Endodermal cell (in vitro differentiated cells): ENCODE results near the gene RAB6A. TPM values are rescaled to one million over a fixed set of nuclear protein-coding genes. Genes with fewer than 3 reads are reported as not detected.
A peak's percentile ranks its signal among the peaks of the same experiment; 100 is the strongest.

Experiments
- DNase-seq: peaks from one replicate; pipeline ENCODE4 v3.0.0-alpha.2; 2017
- H3K27ac ChIP-seq: 2 replicates; pipeline ENCODE4 v1.5.1; 2013; ENCODE audit warnings: mild to moderate bottlenecking, low read depth, low read length, moderate library complexity
- H3K27me3 ChIP-seq: 2 replicates; pipeline ENCODE4 v1.6.1; 2013; ENCODE audit warnings: mild to moderate bottlenecking, low read length, moderate library complexity; ENCODE audit not compliant: insufficient read depth, control insufficient read depth, poor library complexity, severe bottlenecking
- H3K36me3 ChIP-seq: 2 replicates; pipeline ENCODE4 v1.7.0; 2013; ENCODE audit warnings: mild to moderate bottlenecking, low read length, moderate library complexity; ENCODE audit not compliant: control insufficient read depth, insufficient read depth
- H3K4me1 ChIP-seq: one replicate; pipeline ENCODE4 v1.7.0; 2013; ENCODE audit warnings: low read length; ENCODE audit not compliant: control insufficient read depth, insufficient read depth
- H3K4me3 ChIP-seq: 2 replicates; pipeline ENCODE4 v1.5.1; 2013; ENCODE audit warnings: mild to moderate bottlenecking, low read length, moderate library complexity
- H3K9ac ChIP-seq: 2 replicates; pipeline ENCODE4 v1.6.1; 2013; ENCODE audit warnings: mild to moderate bottlenecking, low read length, moderate library complexity; ENCODE audit not compliant: poor library complexity, severe bottlenecking; ENCODE audit errors: extremely low read depth
- H3K9me3 ChIP-seq: 2 replicates; pipeline ENCODE4 v1.6.1; 2013; ENCODE audit warnings: mild to moderate bottlenecking, low read length, moderate library complexity; ENCODE audit not compliant: control insufficient read depth
- H3K27ac Mint-ChIP-seq: 2 replicates; pipeline ENCODE4 v1.8.0; 2020; ENCODE audit warnings: mixed read lengths
- H3K27me3 Mint-ChIP-seq: 2 replicates; pipeline ENCODE4 v1.8.0; 2021; ENCODE audit warnings: mild to moderate bottlenecking, mixed read lengths; ENCODE audit not compliant: insufficient read depth
- H3K36me3 Mint-ChIP-seq: 2 replicates; pipeline ENCODE4 v1.8.0; 2020; ENCODE audit warnings: low read depth, mixed read lengths
- H3K4me1 Mint-ChIP-seq: 2 replicates; pipeline ENCODE4 v1.8.0; 2020; ENCODE audit warnings: mixed read lengths
- H3K4me3 Mint-ChIP-seq: 2 replicates; pipeline ENCODE4 v1.8.0; 2020; ENCODE audit warnings: mild to moderate bottlenecking, moderate library complexity, mixed read lengths
- H3K9me3 Mint-ChIP-seq: 2 replicates; pipeline ENCODE4 v1.8.0; 2020; ENCODE audit warnings: mild to moderate bottlenecking, mixed read lengths
- WGBS, 2 experiments: methylation state at CpG; one replicate each; pipeline versions ENCODE4 v1.1.5 to v1.1.7; 2013; ENCODE audit warnings: missing lambda C conversion rate in 2 of 2, mixed read lengths in 1 of 2; ENCODE audit not compliant: insufficient coverage in 1 of 2, insufficient read length in 1 of 2; 5-methylcytosine and 5-hydroxymethylcytosine counted together
- total RNA-seq, 2 donors: library from RNA; stranded (reverse); fragmentation: NEBNext Ultra II Directional in 1 of 2; extraction: Animal tissue kit (Norgen Biotek cat#: 25700) in 1 of 2; gene quantifications; 2 replicates in 1 of 2; 3 replicates in 1 of 2; pipeline ENCODE4 v1.2.1, GENCODE V29; 2021
- TF ChIP-seq, protein P1 (sequence below): fragments of 200-600 bp; sonication (generic); conservative IDR thresholded peaks from 2 replicates; pipeline ENCODE4 v1.5.0; 2021; ENCODE audit warnings: antibody characterized with exemption, mild to moderate bottlenecking

Gene RAB6A
- total RNA-seq, 2 donors from 2014 or later, result 77.9 to 79.5 TPM

DNA sequence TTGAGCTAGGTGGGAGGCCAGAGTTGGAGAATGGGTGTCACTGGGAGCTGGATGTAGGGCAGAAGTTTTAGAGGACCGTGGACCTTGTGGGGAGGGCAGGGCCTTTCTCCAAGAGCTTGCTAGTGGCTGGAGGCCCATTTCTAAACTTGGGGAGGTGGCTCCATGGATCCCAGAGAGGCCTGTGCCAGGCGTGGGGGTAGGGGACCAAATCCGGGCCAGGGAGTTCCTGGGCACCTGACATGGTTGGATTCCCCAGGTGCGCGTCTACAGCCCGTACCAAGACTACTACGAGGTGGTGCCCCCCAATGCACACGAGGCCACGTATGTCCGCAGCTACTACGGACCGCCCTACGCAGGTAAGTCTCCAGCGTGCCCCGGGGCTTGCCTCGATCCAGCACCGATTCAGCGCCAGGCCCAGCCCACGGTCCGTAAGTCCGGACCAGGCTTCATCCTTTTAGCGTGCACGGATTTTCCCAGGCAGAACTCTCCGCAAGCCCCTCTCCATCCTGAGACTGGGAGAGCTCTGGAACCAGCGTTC, 100.3 kb downstream of the RAB6A start:
- peaks cover 12% of the 10 kb centered on the region for H3K4me1 Mint-ChIP-seq
- 68 to 70% methylated on average over 23 to 25 of the region's 25 CpGs for WGBS, 2 experiments
- Histone ChIP-seq H3K9ac (no peak overlapping the region), H3K27me3 (no peaks in the 10 kb centered on the region), H3K27ac (no peak overlapping the region), H3K36me3 (no peaks in the 10 kb centered on the region), H3K9me3 (no peaks in the 10 kb centered on the region), H3K4me3 (no peak overlapping the region), H3K4me1 (no peaks in the 10 kb centered on the region)
- peak overlapping the region; percentile 51 for H3K4me3 Mint-ChIP-seq
- H3K27ac Mint-ChIP-seq, result no peak overlapping the region
- no peak for DNase-seq
- H3K36me3 Mint-ChIP-seq, result peaks cover 17% of the 10 kb centered on the region
- H3K9me3 Mint-ChIP-seq, result no peaks in the 10 kb centered on the region
- peaks cover 53% of the 10 kb centered on the region for H3K27me3 Mint-ChIP-seq
- TF ChIP-seq, protein P1, sequence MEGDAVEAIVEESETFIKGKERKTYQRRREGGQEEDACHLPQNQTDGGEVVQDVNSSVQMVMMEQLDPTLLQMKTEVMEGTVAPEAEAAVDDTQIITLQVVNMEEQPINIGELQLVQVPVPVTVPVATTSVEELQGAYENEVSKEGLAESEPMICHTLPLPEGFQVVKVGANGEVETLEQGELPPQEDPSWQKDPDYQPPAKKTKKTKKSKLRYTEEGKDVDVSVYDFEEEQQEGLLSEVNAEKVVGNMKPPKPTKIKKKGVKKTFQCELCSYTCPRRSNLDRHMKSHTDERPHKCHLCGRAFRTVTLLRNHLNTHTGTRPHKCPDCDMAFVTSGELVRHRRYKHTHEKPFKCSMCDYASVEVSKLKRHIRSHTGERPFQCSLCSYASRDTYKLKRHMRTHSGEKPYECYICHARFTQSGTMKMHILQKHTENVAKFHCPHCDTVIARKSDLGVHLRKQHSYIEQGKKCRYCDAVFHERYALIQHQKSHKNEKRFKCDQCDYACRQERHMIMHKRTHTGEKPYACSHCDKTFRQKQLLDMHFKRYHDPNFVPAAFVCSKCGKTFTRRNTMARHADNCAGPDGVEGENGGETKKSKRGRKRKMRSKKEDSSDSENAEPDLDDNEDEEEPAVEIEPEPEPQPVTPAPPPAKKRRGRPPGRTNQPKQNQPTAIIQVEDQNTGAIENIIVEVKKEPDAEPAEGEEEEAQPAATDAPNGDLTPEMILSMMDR, result no peak

DNA sequence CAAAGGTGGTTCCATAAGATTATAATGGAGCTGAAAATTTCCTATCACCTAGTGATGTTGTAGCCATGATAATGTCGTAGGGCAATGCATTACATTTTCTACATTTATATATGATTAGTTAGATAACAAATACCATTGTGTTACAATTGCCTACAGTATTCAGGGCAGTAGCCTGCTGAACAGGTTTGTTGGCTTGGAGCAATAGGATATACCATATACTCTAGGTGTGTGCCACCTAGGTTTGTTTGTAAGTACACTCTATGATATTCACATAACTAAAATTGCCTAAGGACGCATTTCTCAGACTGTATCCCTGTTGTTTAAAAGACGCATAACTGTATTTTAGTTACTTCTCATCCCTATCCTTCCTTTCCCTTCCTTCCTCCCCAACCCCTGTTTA, 100.9 kb downstream of the RAB6A start:
- Mint-ChIP-seq H3K27me3 (peaks cover 53% of the 10 kb centered on the region), H3K36me3 (peaks cover 17% of the 10 kb centered on the region), H3K27ac (no peak overlapping the region), H3K4me1 (peaks cover 12% of the 10 kb centered on the region), H3K9me3 (no peaks in the 10 kb centered on the region), H3K4me3 (no peak overlapping the region)
- H3K27me3 ChIP-seq, result no peaks in the 10 kb centered on the region
- H3K4me1 ChIP-seq, result no peaks in the 10 kb centered on the region
- H3K9me3 ChIP-seq, result no peaks in the 10 kb centered on the region
- H3K4me3 ChIP-seq, result no peak overlapping the region
- TF ChIP-seq, protein P1, result no peak
- DNase-seq, result no peak
- H3K9ac ChIP-seq, result no peak overlapping the region
- no peak overlapping the region for H3K27ac ChIP-seq
- H3K36me3 ChIP-seq, result no peaks in the 10 kb centered on the region
- 99 to 100% methylated on average over 2 to 3 of the region's 3 CpGs for WGBS, 2 experiments

DNA sequence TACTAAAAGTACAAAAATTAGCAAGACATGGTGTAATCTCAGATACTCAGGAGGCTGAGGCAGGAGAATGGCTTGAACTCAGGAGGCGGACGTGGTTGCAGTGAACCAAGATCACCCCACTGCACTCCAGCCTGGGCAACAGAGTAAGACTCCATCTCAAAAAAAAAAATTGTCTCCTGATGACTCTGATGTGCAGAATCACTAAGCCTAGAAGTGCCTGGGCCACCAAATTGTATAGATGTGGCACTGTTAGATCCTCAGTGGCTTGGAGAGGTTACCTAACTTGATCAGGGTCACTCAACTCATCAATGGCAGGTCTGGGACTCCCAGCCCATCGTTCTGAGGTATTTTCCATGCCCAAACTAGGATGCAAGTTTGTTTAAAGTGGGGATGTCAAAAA, 103.9 kb downstream of the RAB6A start:
- H3K4me1 ChIP-seq, result peaks cover 3% of the 10 kb centered on the region
- H3K36me3 ChIP-seq, result peaks cover 6% of the 10 kb centered on the region
- Mint-ChIP-seq H3K36me3 (peaks cover 28% of the 10 kb centered on the region), H3K4me3 (no peak overlapping the region), H3K27ac (no peak overlapping the region), H3K4me1 (peaks cover 16% of the 10 kb centered on the region), H3K9me3 (no peaks in the 10 kb centered on the region), H3K27me3 (peaks cover 45% of the 10 kb centered on the region)
- 57 to 81% methylated on average over 2 to 3 of the region's 3 CpGs for WGBS, 2 experiments
- H3K9ac ChIP-seq, result no peak overlapping the region
- H3K27ac ChIP-seq, result no peak overlapping the region
- H3K27me3 ChIP-seq, result no peaks in the 10 kb centered on the region
- no peaks in the 10 kb centered on the region for H3K9me3 ChIP-seq
- no peak overlapping the region for H3K4me3 ChIP-seq
- TF ChIP-seq, protein P1, result no peak
- DNase-seq, result no peak
